NCI-H146 treated with DMSO at 0.1 percent for 48 hours (cell line): Measurements from ENCODE around the gene OGFOD1.
"Not testable (repeated sequence)": the region's sequence is repeated elsewhere in the genome, so short reads cannot be mapped to it uniquely, and the experiment has no call there.

Experiments
- DNase-seq: peaks from one replicate; lab custom pipeline; 2025; ENCODE audit not compliant: unreplicated experiment; lab: John Stamatoyannopoulos, UW

OGFOD1 gene

GRCh38 chr16:56479469-56479868 is 28.1 kb downstream of the OGFOD1 start:
- DNase-seq = no peak

- DNase-seq = no peak
Observed at GRCh38 chr16:56480776-56481467, 29.6 kb downstream of the OGFOD1 start.

GRCh38 chr16:56481468-56482122 is 30.2 kb downstream of the OGFOD1 start:
- DNase-seq = no peak

GRCh38 chr16:56482683-56483236 is 31.4 kb downstream of the OGFOD1 start:
- no peak for DNase-seq

- no peak for DNase-seq
Observed at GRCh38 chr16:56483394-56483793, 32.0 kb downstream of the OGFOD1 start.

GRCh38 chr16:56488035-56488434 is 36.7 kb downstream of the OGFOD1 start:
- DNase-seq = no peak

GRCh38 chr16:56488868-56489267 is 37.5 kb downstream of the OGFOD1 start:
- not testable (repeated sequence) for DNase-seq

- DNase-seq = no peak
Observed at GRCh38 chr16:56491657-56492261, 40.4 kb downstream of the OGFOD1 start.

- DNase-seq = no peak
Observed at GRCh38 chr16:56493126-56493525, 41.8 kb downstream of the OGFOD1 start.

GRCh38 chr16:56493815-56494214 is 42.5 kb downstream of the OGFOD1 start:
- no peak for DNase-seq

GRCh38 chr16:56505181-56505580 is 53.8 kb downstream of the OGFOD1 start:
- no peak for DNase-seq

GRCh38 chr16:56506941-56507340 is 55.6 kb downstream of the OGFOD1 start:
- DNase-seq = no peak

- DNase-seq = no peak
Observed at GRCh38 chr16:56510544-56510943, 59.2 kb downstream of the OGFOD1 start.

GRCh38 chr16:56512025-56512424 is 60.7 kb downstream of the OGFOD1 start:
- DNase-seq = no peak

GRCh38 chr16:56513091-56513490 is 61.7 kb downstream of the OGFOD1 start:
- no peak for DNase-seq

GRCh38 chr16:56513972-56514371 is 62.6 kb downstream of the OGFOD1 start:
- DNase-seq = no peak

- DNase-seq = no peak
Observed at GRCh38 chr16:56514845-56515244, 63.5 kb downstream of the OGFOD1 start.

- DNase-seq = no peak
Observed at GRCh38 chr16:56515665-56516064, 64.3 kb downstream of the OGFOD1 start.

- DNase-seq = no peak
Observed at GRCh38 chr16:56517206-56517605, 65.9 kb downstream of the OGFOD1 start.

GRCh38 chr16:56518425-56518824 is 67.1 kb downstream of the OGFOD1 start:
- no peak for DNase-seq

GRCh38 chr16:56519459-56520250 is 68.3 kb downstream of the OGFOD1 start, which contains the start of gene BBS2:
Gene BBS2 (minus strand): TSS chr16:56520024. CDS start chr16:56519862, 162 bp downstream.
- DNase-seq = peak; percentile 52
